Measurements from ENCODE around the gene C1QL3. TPM values are rescaled to one million over a fixed set of nuclear protein-coding genes. Genes with fewer than 3 reads are reported as not detected.

C1QL3 gene
- total RNA-seq, 1 donor from 2014 or later, result 3.4 TPM

GRCh38 chr10:16466001-16466400 lies 55.7 kb downstream of the C1QL3 start:
- no peaks in the 10 kb centered on the region for H3K9me3 Mint-ChIP-seq
- no peaks in the 10 kb centered on the region for H3K36me3 Mint-ChIP-seq
- no peaks in the 10 kb centered on the region for H3K4me1 Mint-ChIP-seq (ENCODE audit: unreplicated experiment)
- TF ChIP-seq CTCF (conservative IDR thresholded peaks at IDR 0.05), result no peak
- no peaks in the 10 kb centered on the region for H3K27me3 Mint-ChIP-seq
- no peak for DNase-seq (ENCODE audit: extremely low spot score, unreplicated experiment)
- H3K4me3 Mint-ChIP-seq, result no peak overlapping the region
- no peak overlapping the region for H3K27ac Mint-ChIP-seq

Other genes starting within 250 kb of the C1QL3 start
- 7.7 and 7.9 TPM in 2 replicates for gene PTER, start 84.9 kb downstream of the C1QL3 start, total RNA-seq (ENCODE audit: low replicate concordance)